ENCODE results near the gene NCR2. TPM values are rescaled to one million over a fixed set of nuclear protein-coding genes. Genes with fewer than 3 reads are reported as not detected.

The NCR2 gene
- total and polyA plus RNA-seq, 8 donors: not detected

DNA sequence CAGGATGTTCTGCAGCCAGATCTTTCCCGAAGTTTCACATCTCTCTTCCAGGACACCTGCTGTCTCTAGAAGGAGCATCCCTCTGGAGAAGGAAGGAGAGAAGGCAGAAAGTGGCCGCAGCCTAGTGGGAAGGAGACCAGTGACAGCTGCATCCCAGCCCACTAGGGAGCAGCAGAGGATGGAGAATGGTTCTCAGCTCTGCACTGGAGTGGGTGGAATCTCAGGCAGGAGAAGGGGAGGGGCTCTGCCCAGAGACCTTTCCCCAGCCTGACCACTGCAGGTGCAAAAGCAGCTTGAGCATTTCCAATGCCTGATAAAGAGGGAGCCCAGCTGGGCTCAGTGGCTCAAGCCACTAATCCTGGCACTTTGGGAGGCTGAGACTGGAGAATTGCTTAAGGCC lies 32.3 kb downstream of the NCR2 start:
- peak; percentile 66 to 91 for DNase-seq
- Histone ChIP-seq H3K4me3 (no peak overlapping the region), H3K27me3 (peaks cover 0 to 80% (median 23%) of the 10 kb centered on the region in 3 donors), H3K4me1 (peaks cover 17 to 34% (median 31%) of the 10 kb centered on the region in 4 donors), H3K27ac (no peak overlapping the region), H3K36me3 (no peaks in the 10 kb centered on the region), H3K9me3 (peaks cover 0 to 4% (median 2%) of the 10 kb centered on the region in 4 donors)
- WGBS, 5 donors: 0 to 16% (median 6%) methylated on average over 2 of the region's 2 CpGs
- intact Hi-C loops (cut with DNase I; ENCODE audit: low total_unique reads): no loop called here
- no peak for TF ChIP-seq POLR2AphosphoS5 (IDR thresholded peaks at IDR 0.05)
- TF ChIP-seq, protein P1, sequence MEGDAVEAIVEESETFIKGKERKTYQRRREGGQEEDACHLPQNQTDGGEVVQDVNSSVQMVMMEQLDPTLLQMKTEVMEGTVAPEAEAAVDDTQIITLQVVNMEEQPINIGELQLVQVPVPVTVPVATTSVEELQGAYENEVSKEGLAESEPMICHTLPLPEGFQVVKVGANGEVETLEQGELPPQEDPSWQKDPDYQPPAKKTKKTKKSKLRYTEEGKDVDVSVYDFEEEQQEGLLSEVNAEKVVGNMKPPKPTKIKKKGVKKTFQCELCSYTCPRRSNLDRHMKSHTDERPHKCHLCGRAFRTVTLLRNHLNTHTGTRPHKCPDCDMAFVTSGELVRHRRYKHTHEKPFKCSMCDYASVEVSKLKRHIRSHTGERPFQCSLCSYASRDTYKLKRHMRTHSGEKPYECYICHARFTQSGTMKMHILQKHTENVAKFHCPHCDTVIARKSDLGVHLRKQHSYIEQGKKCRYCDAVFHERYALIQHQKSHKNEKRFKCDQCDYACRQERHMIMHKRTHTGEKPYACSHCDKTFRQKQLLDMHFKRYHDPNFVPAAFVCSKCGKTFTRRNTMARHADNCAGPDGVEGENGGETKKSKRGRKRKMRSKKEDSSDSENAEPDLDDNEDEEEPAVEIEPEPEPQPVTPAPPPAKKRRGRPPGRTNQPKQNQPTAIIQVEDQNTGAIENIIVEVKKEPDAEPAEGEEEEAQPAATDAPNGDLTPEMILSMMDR (IDR thresholded peaks at IDR 0.05): peak in 5 of 7 experiments; percentile 43 to 83 (median 57)

DNA sequence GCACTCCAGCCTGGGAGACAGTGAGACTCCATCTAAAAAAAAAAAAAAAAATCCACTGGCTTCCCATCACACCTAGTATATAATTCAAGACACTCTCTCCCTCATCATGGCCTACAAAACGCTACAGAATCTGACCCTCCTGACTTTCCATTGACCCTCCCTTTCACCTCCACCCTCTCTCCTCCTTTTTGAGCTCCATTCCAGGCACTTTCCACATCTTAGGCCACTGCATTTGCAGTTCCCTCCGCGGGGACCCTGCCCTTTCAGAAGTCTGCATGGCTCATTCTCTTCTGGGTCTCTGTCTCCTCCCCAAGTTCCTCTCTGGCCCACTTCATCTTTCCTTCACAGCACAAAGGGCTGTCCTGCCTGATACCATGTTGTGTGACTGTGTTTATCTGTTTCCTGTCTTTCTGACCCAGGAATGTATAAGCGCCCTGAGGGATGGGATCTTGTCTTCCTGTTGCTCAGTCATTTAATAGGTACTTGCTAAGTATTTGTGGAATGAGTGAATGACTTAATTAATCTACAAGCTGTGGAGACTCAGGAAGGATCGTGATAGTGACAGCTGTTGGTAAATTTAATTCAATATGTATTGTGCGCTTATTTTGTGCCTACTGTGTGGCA lies 35.2 kb downstream of the NCR2 start:
- no peak for TF ChIP-seq EP300 (IDR thresholded peaks at IDR 0.05)
- no peak for TF ChIP-seq POLR2AphosphoS5 (IDR thresholded peaks at IDR 0.05)
- TF ChIP-seq POLR2A (IDR thresholded peaks at IDR 0.05): no peak
- TF ChIP-seq, protein P1 (IDR thresholded peaks at IDR 0.05): no peak
- H3K4me3 ChIP-seq: no peak overlapping the region
- no peaks in the 10 kb centered on the region for H3K36me3 ChIP-seq
- 68 to 79% (median 77%) methylated on average over 6 of the region's 6 CpGs for WGBS, 5 donors
- no peaks in the 10 kb centered on the region for H3K9me3 ChIP-seq
- H3K4me1 ChIP-seq: peaks cover 46 to 63% (median 56%) of the 10 kb centered on the region in 4 donors
- peaks cover 16 to 91% (median 52%) of the 10 kb centered on the region in 3 donors for H3K27me3 ChIP-seq
- intact Hi-C loops (cut with DNase I; ENCODE audit: low total_unique reads): loop anchor here (5.0 kb wide), 2 partner anchors 222 to 307 kb away; no protein-coding TSS in a partner anchor
- peak overlapping the region in 1 of 5 donors; percentile 64 for H3K27ac ChIP-seq
- no peak for DNase-seq

DNA sequence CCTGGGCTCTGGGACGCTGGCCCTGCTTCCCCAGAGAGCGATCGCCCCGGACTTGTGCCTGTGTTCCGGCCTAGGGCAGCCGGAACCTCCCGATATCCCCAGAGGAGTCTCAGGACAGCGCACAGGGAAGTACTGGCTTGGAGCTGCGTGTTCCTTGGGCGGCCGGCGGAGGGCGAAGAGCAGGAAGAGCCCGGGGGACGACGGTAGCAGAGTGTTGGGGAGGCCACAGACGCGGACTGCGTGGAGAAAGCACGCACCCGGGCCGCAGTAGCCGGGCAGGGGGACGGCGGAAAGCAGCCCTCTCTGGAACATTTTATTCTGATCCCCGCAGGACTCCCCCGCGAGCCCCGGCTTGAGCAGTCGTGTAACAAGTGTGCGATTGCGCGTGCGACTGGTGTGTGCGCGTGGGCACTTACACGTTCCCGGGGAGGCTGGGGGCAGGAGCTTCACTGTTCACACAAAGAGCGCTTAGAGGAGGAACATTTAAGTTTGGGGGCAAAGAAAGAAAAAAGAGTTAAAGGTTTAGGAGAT lies 36.1 kb downstream of the NCR2 start:
- intact Hi-C loops (cut with DNase I; ENCODE audit: low total_unique reads): loop anchor here (5.0 kb wide), 2 partner anchors 221 to 306 kb away; no protein-coding TSS in a partner anchor
- H3K9me3 ChIP-seq: no peaks in the 10 kb centered on the region
- DNase-seq: peak; percentile 70 to 84
- TF ChIP-seq POLR2AphosphoS5 (IDR thresholded peaks at IDR 0.05): peak in 1 of 3 donors; percentile 25
- TF ChIP-seq, protein P1 (IDR thresholded peaks at IDR 0.05): peak in 5 of 7 experiments; percentile 21 to 42 (median 37)
- no peak for TF ChIP-seq EP300 (IDR thresholded peaks at IDR 0.05)
- no peak for TF ChIP-seq POLR2A (IDR thresholded peaks at IDR 0.05)
- H3K27me3 ChIP-seq: peaks cover 16 to 92% (median 57%) of the 10 kb centered on the region in 3 donors
- peaks cover 47 to 65% (median 57%) of the 10 kb centered on the region in 4 donors for H3K4me1 ChIP-seq
- WGBS, 5 donors: 2 to 12% (median 3%) methylated on average over 30 to 39 of the region's 39 CpGs
- peak overlapping the region; percentile 44 to 77 (median 64) for H3K27ac ChIP-seq
- H3K36me3 ChIP-seq: no peaks in the 10 kb centered on the region
- peak overlapping the region; percentile 36 to 54 (median 42) for H3K4me3 ChIP-seq

DNA sequence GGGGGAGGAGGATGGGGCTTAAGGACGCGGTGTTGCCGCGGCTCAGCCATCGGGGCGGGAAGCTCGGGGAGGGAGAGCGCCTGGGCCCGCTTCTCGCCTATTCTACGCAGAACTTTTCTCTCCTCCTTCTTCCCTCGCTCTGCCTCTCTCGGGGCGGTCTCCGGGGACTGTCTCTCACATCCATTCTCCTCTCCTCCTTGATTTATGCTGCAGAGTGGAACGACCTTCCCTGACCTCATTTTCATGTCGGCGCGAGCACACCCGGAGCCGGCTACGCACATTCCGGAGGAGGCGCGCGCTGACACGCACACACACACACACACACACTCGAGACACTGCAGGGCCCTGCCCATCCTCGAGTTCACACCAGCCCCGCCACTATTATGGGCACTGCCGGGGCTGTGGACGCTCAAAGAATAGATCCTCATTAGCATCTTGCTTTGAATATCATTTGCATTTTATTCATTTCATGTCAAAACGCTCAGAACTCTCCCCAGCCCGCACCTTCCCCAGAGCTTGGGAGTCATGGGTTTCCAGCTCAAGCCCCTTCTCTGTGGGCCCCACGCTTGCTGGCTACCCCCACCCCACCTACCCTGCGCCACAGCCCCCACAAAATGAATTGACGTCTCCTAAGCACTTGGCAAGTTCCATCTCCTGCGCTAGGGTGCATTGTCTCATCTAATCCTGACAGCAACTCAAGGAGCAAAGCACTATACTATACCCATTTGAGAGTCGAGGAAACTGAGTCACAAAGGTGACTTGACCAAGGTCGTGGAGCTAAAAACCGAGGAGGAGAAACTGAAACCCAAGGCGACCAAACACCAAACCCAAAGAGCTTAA lies 36.8 kb downstream of the NCR2 start:
- intact Hi-C loops (cut with DNase I; ENCODE audit: low total_unique reads): loop anchor here (5.0 kb wide), 2 partner anchors 220 to 305 kb away; no protein-coding TSS in a partner anchor
- DNase-seq: peak; percentile 46 to 77

More for the DNA sequence above, 36.8 kb downstream of the NCR2 start:
- TF ChIP-seq EP300 (IDR thresholded peaks at IDR 0.05): no peak
- no peak for TF ChIP-seq POLR2A (IDR thresholded peaks at IDR 0.05)
- TF ChIP-seq POLR2AphosphoS5 (IDR thresholded peaks at IDR 0.05): no peak
- TF ChIP-seq, protein P1 (IDR thresholded peaks at IDR 0.05): no peak
- Histone ChIP-seq H3K36me3 (no peaks in the 10 kb centered on the region), H3K4me3 (peak overlapping the region; percentile 36 to 54 (median 42)), H3K4me1 (peaks cover 47 to 65% (median 57%) of the 10 kb centered on the region in 4 donors), H3K27ac (peak overlapping the region; percentile 44 to 77 (median 64)), H3K9me3 (no peaks in the 10 kb centered on the region), H3K27me3 (peaks cover 16 to 92% (median 57%) of the 10 kb centered on the region in 3 donors)
- 1 to 6% (median 2%) methylated on average over 29 to 42 of the region's 42 CpGs for WGBS, 5 donors

Data from stomach (tissue), 9 donors.